ENCODE measurements around the gene SPON1. TPM values are rescaled to one million over a fixed set of nuclear protein-coding genes. Genes with fewer than 3 reads are reported as not detected.
"Not testable (repeated sequence)": the region's sequence is repeated elsewhere in the genome, so short reads cannot be mapped to it uniquely, and the experiment has no call there.

The SPON1 gene
- total RNA-seq, 1 experiment from 2014 or later: not detected

GRCh38 chr11:13983081-13983751, 20.7 kb downstream of the SPON1 start:
- no peak for TF ChIP-seq EZH2 (IDR thresholded peaks at IDR 0.05; ENCODE audit: low read length, unreplicated experiment)
- TF ChIP-seq CTCF (conservative IDR thresholded peaks at IDR 0.05; ENCODE audit: low read depth, low read length): no peak
- no peak for TF ChIP-seq EZH2phosphoT487 (IDR thresholded peaks at IDR 0.05; ENCODE audit: borderline replicate concordance, low read length)

GRCh38 chr11:13984616-13985450, 22.3 kb downstream of the SPON1 start:
- peak; percentile 99 for ATAC-seq
- intact Hi-C loops (cut with micrococcal nuclease): no loop called here
- Histone ChIP-seq H3K9me3 (ENCODE audit: low read length) (no peaks in the 10 kb centered on the region), H3K27me3 (ENCODE audit: low read length) (no peaks in the 10 kb centered on the region), H2AFZ (ENCODE audit: low read length) (no peak overlapping the region), H3K79me2 (ENCODE audit: low read length) (no peaks in the 10 kb centered on the region), H3K9me2 (replicated peaks; ENCODE audit: low read length) (no peaks in the 10 kb centered on the region), H3K36me3 (ENCODE audit: low read depth, low read length) (no peaks in the 10 kb centered on the region), H3F3A (ENCODE audit: low read length, unreplicated experiment) (no peaks in the 10 kb centered on the region), H4K20me1 (ENCODE audit: low read length) (no peaks in the 10 kb centered on the region), H3K4me3 (ENCODE audit: low read length) (no peak overlapping the region), H3K4me2 (ENCODE audit: low read length) (peak overlapping the region; percentile 39; the same call in 1 of the 2 replicates), H3K4me1 (ENCODE audit: insufficient read depth, low read length) (peaks cover 17% of the 10 kb centered on the region), H3K9ac (ENCODE audit: low read length) (no peak overlapping the region), H3K27ac (ENCODE audit: low read length) (peak overlapping the region; percentile 21)
- CTCF ChIA-PET: no interaction called here
- TF ChIP-seq EZH2phosphoT487 (IDR thresholded peaks at IDR 0.05; ENCODE audit: borderline replicate concordance, low read length) (no peak), CTCF (conservative IDR thresholded peaks at IDR 0.05; ENCODE audit: low read depth, low read length) (no peak), EZH2 (IDR thresholded peaks at IDR 0.05; ENCODE audit: low read length, unreplicated experiment) (no peak)
- peak; percentile 75 for DNase-seq
- BruUV-seq (replicated peaks): no TSS peak
- POLR2A ChIA-PET (ENCODE audit: unreplicated experiment): no interaction called here

More at GRCh38 chr11:13983081-13983751, 20.7 kb downstream of the SPON1 start:
- ATAC-seq: no peak
- no peak overlapping the region for H3K4me3 ChIP-seq (ENCODE audit: low read length)
- H3K79me2 ChIP-seq (ENCODE audit: low read length): no peaks in the 10 kb centered on the region
- no peaks in the 10 kb centered on the region for H3K27me3 ChIP-seq (ENCODE audit: low read length)
- no peaks in the 10 kb centered on the region for H3K9me3 ChIP-seq (ENCODE audit: low read length)
- no TSS peak for BruUV-seq (replicated peaks)
- H4K20me1 ChIP-seq (ENCODE audit: low read length): no peaks in the 10 kb centered on the region
- H3K36me3 ChIP-seq (ENCODE audit: low read depth, low read length): no peaks in the 10 kb centered on the region
- no peak overlapping the region for H3K4me2 ChIP-seq (ENCODE audit: low read length)
- intact Hi-C loops (cut with micrococcal nuclease): no loop called here
- DNase-seq: no peak
- ChIA-PET POLR2A (ENCODE audit: unreplicated experiment) (no interaction called here), CTCF (no interaction called here)
- H3K9ac ChIP-seq (ENCODE audit: low read length): no peak overlapping the region
- H2AFZ ChIP-seq (ENCODE audit: low read length): no peak overlapping the region
- no peak overlapping the region for H3K27ac ChIP-seq (ENCODE audit: low read length)
- H3K4me1 ChIP-seq (ENCODE audit: insufficient read depth, low read length): peaks cover 17% of the 10 kb centered on the region
- H3K9me2 ChIP-seq (replicated peaks; ENCODE audit: low read length): no peaks in the 10 kb centered on the region
- H3F3A ChIP-seq (ENCODE audit: low read length, unreplicated experiment): no peaks in the 10 kb centered on the region

- H3K9ac ChIP-seq (ENCODE audit: low read length); DNase-seq; H2AFZ ChIP-seq (ENCODE audit: low read length); H3K4me2 ChIP-seq (ENCODE audit: low read length); POLR2A ChIA-PET (ENCODE audit: unreplicated experiment); BruUV-seq (replicated peaks); H3K9me2 ChIP-seq (replicated peaks; ENCODE audit: low read length); H3K4me3 ChIP-seq (ENCODE audit: low read length); H3K36me3 ChIP-seq (ENCODE audit: low read depth, low read length); intact Hi-C loops (cut with micrococcal nuclease); H4K20me1 ChIP-seq (ENCODE audit: low read length); H3K79me2 ChIP-seq (ENCODE audit: low read length); H3K27ac ChIP-seq (ENCODE audit: low read length); H3K27me3 ChIP-seq (ENCODE audit: low read length); CTCF ChIA-PET; H3K9me3 ChIP-seq (ENCODE audit: low read length); ATAC-seq; H3F3A ChIP-seq (ENCODE audit: low read length, unreplicated experiment): not testable (repeated sequence)
- peaks cover 19% of the 10 kb centered on the region for H3K4me1 ChIP-seq (ENCODE audit: insufficient read depth, low read length)
Observed at GRCh38 chr11:13986695-13987094, 24.2 kb downstream of the SPON1 start.

- H4K20me1 ChIP-seq (ENCODE audit: low read length); H3K36me3 ChIP-seq (ENCODE audit: low read depth, low read length); H3K27me3 ChIP-seq (ENCODE audit: low read length); H3K79me2 ChIP-seq (ENCODE audit: low read length); POLR2A ChIA-PET (ENCODE audit: unreplicated experiment); CTCF ChIA-PET; H3K9me2 ChIP-seq (replicated peaks; ENCODE audit: low read length); H3F3A ChIP-seq (ENCODE audit: low read length, unreplicated experiment); H3K9me3 ChIP-seq (ENCODE audit: low read length): not testable (repeated sequence)
- peak overlapping the region; percentile 44 for H3K9ac ChIP-seq (ENCODE audit: low read length)
- peak overlapping the region; percentile 67 for H3K27ac ChIP-seq (ENCODE audit: low read length)
- intact Hi-C loops (cut with micrococcal nuclease): loop anchor here (2.0 kb wide), 1 partner anchor 30 kb away; no protein-coding TSS in a partner anchor
- peak; percentile 90 for DNase-seq
- peaks cover 16% of the 10 kb centered on the region for H3K4me1 ChIP-seq (ENCODE audit: insufficient read depth, low read length)
- H3K4me2 ChIP-seq (ENCODE audit: low read length): peak overlapping the region; percentile 71
- peak overlapping the region; percentile 85 for H2AFZ ChIP-seq (ENCODE audit: low read length)
- ATAC-seq: peak; percentile 99
- H3K4me3 ChIP-seq (ENCODE audit: low read length): peak overlapping the region; percentile 40; the same call in 1 of the 2 replicates
- TSS peak; percentile 26 for BruUV-seq (replicated peaks)
Observed at GRCh38 chr11:13992158-13992856, 29.8 kb downstream of the SPON1 start.
